ENCODE results near the gene BABAM2.

DNA sequence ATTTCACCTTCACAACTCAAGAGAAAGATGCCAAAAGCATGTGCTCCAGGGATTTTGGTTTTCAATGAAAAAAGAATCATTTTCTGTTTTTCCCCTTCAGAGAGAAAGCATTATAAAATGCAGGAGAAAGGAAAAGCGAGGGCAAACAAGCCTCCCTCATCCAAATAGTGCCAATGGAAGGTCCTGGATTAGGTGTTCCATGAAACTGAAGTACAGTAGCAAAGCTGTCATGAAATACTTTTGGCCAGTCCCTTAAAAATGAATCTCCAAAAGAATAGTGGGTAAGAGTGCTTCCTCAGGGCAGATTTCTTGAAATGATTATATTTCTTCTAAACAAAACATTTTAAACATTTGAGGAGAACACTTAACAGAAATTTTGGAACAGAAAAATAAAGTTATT, 320.0 kb downstream of the BABAM2 start:
- TF ChIP-seq, protein P1, sequence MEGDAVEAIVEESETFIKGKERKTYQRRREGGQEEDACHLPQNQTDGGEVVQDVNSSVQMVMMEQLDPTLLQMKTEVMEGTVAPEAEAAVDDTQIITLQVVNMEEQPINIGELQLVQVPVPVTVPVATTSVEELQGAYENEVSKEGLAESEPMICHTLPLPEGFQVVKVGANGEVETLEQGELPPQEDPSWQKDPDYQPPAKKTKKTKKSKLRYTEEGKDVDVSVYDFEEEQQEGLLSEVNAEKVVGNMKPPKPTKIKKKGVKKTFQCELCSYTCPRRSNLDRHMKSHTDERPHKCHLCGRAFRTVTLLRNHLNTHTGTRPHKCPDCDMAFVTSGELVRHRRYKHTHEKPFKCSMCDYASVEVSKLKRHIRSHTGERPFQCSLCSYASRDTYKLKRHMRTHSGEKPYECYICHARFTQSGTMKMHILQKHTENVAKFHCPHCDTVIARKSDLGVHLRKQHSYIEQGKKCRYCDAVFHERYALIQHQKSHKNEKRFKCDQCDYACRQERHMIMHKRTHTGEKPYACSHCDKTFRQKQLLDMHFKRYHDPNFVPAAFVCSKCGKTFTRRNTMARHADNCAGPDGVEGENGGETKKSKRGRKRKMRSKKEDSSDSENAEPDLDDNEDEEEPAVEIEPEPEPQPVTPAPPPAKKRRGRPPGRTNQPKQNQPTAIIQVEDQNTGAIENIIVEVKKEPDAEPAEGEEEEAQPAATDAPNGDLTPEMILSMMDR (IDR thresholded peaks at IDR 0.05 in 4 of 5, conservative IDR thresholded peaks at IDR 0.05 in 1 of 5) = no peak
- no peak for TF ChIP-seq POLR2A (IDR thresholded peaks at IDR 0.05)

All from gastrocnemius medialis (tissue), 4 donors.